IMR-90 (cell line): ENCODE measurements around the gene KLF16. TPM values are rescaled to one million over a fixed set of nuclear protein-coding genes. Genes with fewer than 3 reads are reported as not detected.

Experiments used
- ATAC-seq: fragments of 200-7000 bp; cut with Tn5 transposase; 2 replicates; pipeline ENCODE4 v1.9.1; 2020; ENCODE audit warnings: low read depth, mild to moderate bottlenecking, moderate library complexity
- BruUV-seq: library from RNA; stranded (reverse); fragments of 400-500 nt; replicated peaks from 2 replicates; lab custom pipeline; 2021; lab: Mats Ljungman, UMichigan
- CTCF ChIA-PET: fragments of 300-600 bp; formaldehyde crosslinking; extraction: SDS; loops from one replicate; lab custom pipeline; 2021; ENCODE audit warnings: antibody characterized with exemption; lab: Yijun Ruan, JAX
- POLR2A ChIA-PET: fragments of 300-600 bp; sonication (Branson Sonifier 250); formaldehyde crosslinking; loops from one replicate; lab custom pipeline; 2022; ENCODE audit warnings: antibody characterized with exemption; ENCODE audit not compliant: unreplicated experiment; lab: Charles Lee
- DNase-seq: peaks from one replicate; pipeline ENCODE4 v3.0.0; 2013
- H2AFZ ChIP-seq: replicated peaks from 2 replicates; pipeline ENCODE3; 2013; ENCODE audit warnings: low read length, mild to moderate bottlenecking; ENCODE audit not compliant: poor library complexity
- H2AK5ac ChIP-seq: 2 replicates; pipeline ENCODE4 v1.6.1; 2013; ENCODE audit warnings: low read depth, low read length, inconsistent platforms
- H2AK9ac ChIP-seq: replicated peaks from 2 replicates; pipeline ENCODE3; 2013; ENCODE audit warnings: mild to moderate bottlenecking, low read depth, low read length, moderate library complexity; ENCODE audit not compliant: poor library complexity
- H2BK120ac ChIP-seq: 2 replicates; pipeline ENCODE4 v1.6.1; 2013; ENCODE audit warnings: low read depth, low read length, inconsistent platforms
- H2BK15ac ChIP-seq: 3 replicates; pipeline ENCODE4 v1.6.1; 2013; ENCODE audit warnings: low read depth, low read length, inconsistent platforms
- H2BK20ac ChIP-seq: 2 replicates; pipeline ENCODE4 v1.6.1; 2013; ENCODE audit warnings: low read depth, mild to moderate bottlenecking, inconsistent platforms, low read length, moderate library complexity
- H2BK5ac ChIP-seq: 2 replicates; pipeline ENCODE4 v1.6.1; 2013; ENCODE audit warnings: mild to moderate bottlenecking, low read depth, low read length, inconsistent platforms; ENCODE audit not compliant: poor library complexity, severe bottlenecking
- H3K14ac ChIP-seq: replicated peaks from 2 replicates; pipeline ENCODE4 v1.6.1; 2013; ENCODE audit warnings: low read depth, low read length, inconsistent platforms
- H3K18ac ChIP-seq: 2 replicates; pipeline ENCODE4 v1.6.1; 2013; ENCODE audit warnings: low read depth, low read length, control low read depth
- H3K23ac ChIP-seq: 2 replicates; pipeline ENCODE4 v1.6.1; 2013; ENCODE audit warnings: low read depth, low read length, inconsistent platforms
- H3K27ac ChIP-seq: 2 replicates; pipeline ENCODE4 v1.5.1; 2013; ENCODE audit warnings: mild to moderate bottlenecking, control low read depth, low read length; ENCODE audit not compliant: insufficient read depth
- H3K27me3 ChIP-seq: 2 replicates; pipeline ENCODE4 v1.6.1; 2013; ENCODE audit warnings: low read length; ENCODE audit not compliant: control insufficient read depth, insufficient read depth
- H3K36me3 ChIP-seq: 2 replicates; pipeline ENCODE4 v1.6.1; 2013; ENCODE audit warnings: low read length, mixed read lengths; ENCODE audit not compliant: control insufficient read depth, insufficient read depth
- H3K4ac ChIP-seq: 2 replicates; pipeline ENCODE4 v1.6.1; 2013; ENCODE audit warnings: low read depth, low read length, inconsistent platforms
- H3K4me1 ChIP-seq: 2 replicates; pipeline ENCODE4 v1.6.1; 2013; ENCODE audit warnings: low read length, mixed read lengths; ENCODE audit not compliant: control insufficient read depth, insufficient read depth
- H3K4me2 ChIP-seq: 2 replicates; pipeline ENCODE4 v1.6.1; 2013; ENCODE audit warnings: low read depth, mild to moderate bottlenecking, control low read depth, low read length, moderate library complexity
- H3K4me3 ChIP-seq: 2 replicates; pipeline ENCODE4 v1.5.1; 2013; ENCODE audit warnings: low read depth, mild to moderate bottlenecking, control low read depth, low read length, moderate library complexity; ENCODE audit not compliant: insufficient read depth
- H3K56ac ChIP-seq: 2 replicates; pipeline ENCODE4 v1.6.1; 2013; ENCODE audit warnings: low read length, inconsistent platforms; ENCODE audit not compliant: insufficient read depth; ENCODE audit errors: extremely low read depth
- H3K79me1 ChIP-seq, 2 experiments: 2 replicates each; pipeline ENCODE4 v1.6.1; 2013; ENCODE audit warnings: low read length in 2 of 2, inconsistent platforms in 1 of 2, low read depth in 1 of 2
- H3K9ac ChIP-seq: 2 replicates; pipeline ENCODE4 v1.6.1; 2013; ENCODE audit warnings: low read depth, low read length, control low read depth
- H3K9me1 ChIP-seq: 2 replicates; pipeline ENCODE4 v1.6.1; 2013; ENCODE audit warnings: low read length, inconsistent platforms; ENCODE audit not compliant: insufficient read depth
- H3K9me3 ChIP-seq: 2 replicates; pipeline ENCODE4 v1.6.1; 2013; ENCODE audit warnings: low read length; ENCODE audit not compliant: control insufficient read depth, insufficient read depth
- H4K20me1 ChIP-seq: 2 replicates; pipeline ENCODE4 v1.6.1; 2013; ENCODE audit warnings: low read length, inconsistent platforms; ENCODE audit not compliant: insufficient read depth
- H4K5ac ChIP-seq: 2 replicates; pipeline ENCODE4 v1.6.1; 2013; ENCODE audit warnings: mild to moderate bottlenecking, low read depth, low read length, control low read depth
- H4K8ac ChIP-seq, 2 experiments: 2 replicates each; pipeline ENCODE4 v1.6.1; 2013; ENCODE audit warnings: low read depth in 2 of 2, low read length in 2 of 2, control low read depth in 1 of 2, inconsistent platforms in 1 of 2
- H4K91ac ChIP-seq: 2 replicates; pipeline ENCODE4 v1.6.1; 2013; ENCODE audit warnings: low read depth, low read length, inconsistent platforms; ENCODE audit not compliant: insufficient read depth
- CEBPB ChIP-seq: IDR thresholded peaks from 2 replicates; pipeline ENCODE4 v1.6.1; 2012; ENCODE audit warnings: low read depth, low read length, improper control_type of control experiment
- WGBS, 2 experiments: methylation state at CpG; one replicate each; pipeline versions ENCODE4 v1.1.5 to v1.1.7; 2013; ENCODE audit warnings: missing lambda C conversion rate in 2 of 2; ENCODE audit not compliant: insufficient read length in 1 of 2; ENCODE audit errors: extremely low coverage in 2 of 2; 5-methylcytosine and 5-hydroxymethylcytosine counted together
- dilution Hi-C: fragments of 300-500 bp; cut with HindIII; formaldehyde crosslinking; loops from one replicate; pipeline ENCODE4 v1.14.3; 2018; ENCODE audit warnings: low sequenced_read_pairs; ENCODE audit not compliant: unreplicated experiment
- in situ Hi-C: fragments of 300-500 bp; cut with MboI; formaldehyde crosslinking; loops from 3 replicates; pipeline ENCODE4 v1.14.3; 2019; ENCODE audit warnings: low sequenced_read_pairs, inconsistent platforms, mixed read lengths
- intact Hi-C: fragments of 100-400 bp; cut with micrococcal nuclease; formaldehyde crosslinking; loops from 2 replicates; pipeline ENCODE4 v1.10.0; 2022
- polyA plus RNA-seq, 3 experiments: library from polyadenylated mRNA; depleted of rRNA; stranded (reverse); fragments of >200 nt; gene quantifications; 2 replicates each; pipeline ENCODE4 v1.2.3, GENCODE V29; 2012; ENCODE audit warnings: low replicate concordance in 1 of 3
- total RNA-seq: library from RNA; depleted of rRNA; stranded (reverse); fragments of >200 nt; gene quantifications from 2 replicates; pipeline ENCODE4 v1.2.3, GENCODE V29; 2012
- TF ChIP-seq, protein P1 (sequence below): fragments of 150-350 bp; IDR thresholded peaks from 2 replicates; pipeline ENCODE4 v1.6.1; 2017; ENCODE audit warnings: mild to moderate bottlenecking, antibody characterized with exemption, low read length, low read depth

KLF16 gene
- total and polyA plus RNA-seq, 2 of the 4 experiments (the other 2 are of a cell fraction): 0.90 to 13.1 TPM

DNA sequence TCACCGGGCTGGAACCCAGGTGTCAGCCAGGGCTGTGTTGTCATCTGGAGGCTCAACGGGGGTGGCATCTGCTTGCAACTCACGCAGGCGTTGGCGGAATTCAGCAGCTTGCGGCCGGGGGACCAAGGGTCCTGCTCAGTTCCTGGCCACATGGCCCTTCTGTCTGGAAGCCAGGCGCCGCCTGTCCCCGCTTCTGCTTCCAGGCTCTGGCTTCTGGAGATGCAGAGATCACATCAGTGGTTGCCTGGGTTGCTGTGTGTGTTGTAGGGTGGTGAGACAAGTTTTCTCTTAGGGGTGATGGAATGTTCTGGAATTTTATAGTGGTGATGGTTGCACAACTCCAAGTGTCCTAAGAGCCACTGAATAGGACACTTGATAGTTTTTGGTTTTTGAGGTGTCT lies 46.8 kb upstream of the KLF16 start:
- H3K9me3 ChIP-seq: no peaks in the 10 kb centered on the region
- in situ Hi-C loops: no loop called here
- no peak overlapping the region for H3K27ac ChIP-seq
- ATAC-seq (no peak), DNase-seq (peak; percentile 20)
- no peak overlapping the region for H2BK5ac ChIP-seq
- H2BK15ac ChIP-seq: no peak overlapping the region
- no peak overlapping the region for H2BK120ac ChIP-seq
- H2AK9ac ChIP-seq: no peak overlapping the region
- peak; percentile 69 for TF ChIP-seq CEBPB
- TF ChIP-seq, protein P1, sequence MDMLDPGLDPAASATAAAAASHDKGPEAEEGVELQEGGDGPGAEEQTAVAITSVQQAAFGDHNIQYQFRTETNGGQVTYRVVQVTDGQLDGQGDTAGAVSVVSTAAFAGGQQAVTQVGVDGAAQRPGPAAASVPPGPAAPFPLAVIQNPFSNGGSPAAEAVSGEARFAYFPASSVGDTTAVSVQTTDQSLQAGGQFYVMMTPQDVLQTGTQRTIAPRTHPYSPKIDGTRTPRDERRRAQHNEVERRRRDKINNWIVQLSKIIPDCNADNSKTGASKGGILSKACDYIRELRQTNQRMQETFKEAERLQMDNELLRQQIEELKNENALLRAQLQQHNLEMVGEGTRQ: no peak
- no peak overlapping the region for H3K9ac ChIP-seq
- peaks cover 19 to 79% of the 10 kb centered on the region in 2 experiments for H3K79me1 ChIP-seq
- no peak overlapping the region for H3K4me3 ChIP-seq
- WGBS, 2 experiments: 82% methylated on average over 6 of the region's 10 CpGs; no CpG with 5 or more reads in 1 of the 2 experiments
- dilution Hi-C loops: no loop called here
- H3K27me3 ChIP-seq: no peaks in the 10 kb centered on the region
- H3K4me1 ChIP-seq: peaks cover 10% of the 10 kb centered on the region
- no peak overlapping the region for H3K56ac ChIP-seq
- H3K4ac ChIP-seq: no peak overlapping the region
- ChIA-PET POLR2A (no interaction called here), CTCF (no interaction called here)
- H2BK20ac ChIP-seq: no peak overlapping the region
- peaks cover 17% of the 10 kb centered on the region; the same call in 1 of the 2 replicates for H3K36me3 ChIP-seq
- H4K8ac ChIP-seq: no peak overlapping the region
- H4K20me1 ChIP-seq: peaks cover 62% of the 10 kb centered on the region
- no peak overlapping the region for H3K4me2 ChIP-seq
- intact Hi-C loops: no loop called here
- H2AK5ac ChIP-seq: no peak overlapping the region
- H3K9me1 ChIP-seq: peaks cover 7% of the 10 kb centered on the region; the same call in 1 of the 2 replicates
- H2AFZ ChIP-seq: no peak overlapping the region
- no TSS peak for BruUV-seq
- no peak overlapping the region for H3K18ac ChIP-seq
- no peak overlapping the region for H3K23ac ChIP-seq
- H4K91ac ChIP-seq: no peak overlapping the region
- no peak overlapping the region for H3K14ac ChIP-seq
- H4K5ac ChIP-seq: no peak overlapping the region
